GM19397 (cell line): Measurements from ENCODE around the gene TAC4.

Source experiments
- ATAC-seq: cut with Tn5 transposase; IDR thresholded peaks from one replicate; pipeline ENCODE4 v1.9.1; 2021; ENCODE audit warnings: mild to moderate bottlenecking, moderate library complexity; ENCODE audit not compliant: unreplicated experiment

Gene TAC4

GRCh38 chr17:49873466-49873865 lies 25.6 kb upstream of the TAC4 start:
- no peak for ATAC-seq

GRCh38 chr17:49872754-49873377 lies 25.0 kb upstream of the TAC4 start:
- no peak for ATAC-seq

- no peak for ATAC-seq
Measured at GRCh38 chr17:49871211-49871610, 23.3 kb upstream of the TAC4 start.

- ATAC-seq = no peak
Measured at GRCh38 chr17:49870298-49870697, 22.4 kb upstream of the TAC4 start.

GRCh38 chr17:49869038-49869374 lies 21.1 kb upstream of the TAC4 start:
- ATAC-seq = no peak

GRCh38 chr17:49866882-49867413 lies 19.1 kb upstream of the TAC4 start:
- no peak for ATAC-seq

- no peak for ATAC-seq
Measured at GRCh38 chr17:49866019-49866380, 18.1 kb upstream of the TAC4 start.

GRCh38 chr17:49862781-49863331 lies 15.0 kb upstream of the TAC4 start:
- ATAC-seq = no peak

- no peak for ATAC-seq
Measured at GRCh38 chr17:49861150-49861884, 13.4 kb upstream of the TAC4 start.

- ATAC-seq = no peak
Measured at GRCh38 chr17:49859991-49860953, 12.4 kb upstream of the TAC4 start.

GRCh38 chr17:49858796-49859195 lies 10.9 kb upstream of the TAC4 start:
- ATAC-seq = no peak

- ATAC-seq = no peak
Measured at GRCh38 chr17:49854126-49854525, 6.3 kb upstream of the TAC4 start.

GRCh38 chr17:49853470-49854015 lies 5.7 kb upstream of the TAC4 start:
- no peak for ATAC-seq

GRCh38 chr17:49851387-49852291 lies 3.8 kb upstream of the TAC4 start:
- no peak for ATAC-seq

GRCh38 chr17:49850772-49851386 lies 3.0 kb upstream of the TAC4 start:
- no peak for ATAC-seq

GRCh38 chr17:49850218-49850610 lies 2.3 kb upstream of the TAC4 start:
- no peak for ATAC-seq

- ATAC-seq = no peak
Measured at GRCh38 chr17:49848739-49849138, 870 bp upstream of the TAC4 start.

GRCh38 chr17:49846938-49847712 lies 744 bp downstream of the TAC4 start:
- ATAC-seq = no peak

GRCh38 chr17:49845321-49845720 lies 2.5 kb downstream of the TAC4 start:
- ATAC-seq = no peak
